ENCODE data around the gene B3GNT4.
"Not testable (repeated sequence)": the region's sequence is repeated elsewhere in the genome, so short reads cannot be mapped to it uniquely, and the experiment has no call there.

Gene B3GNT4

DNA sequence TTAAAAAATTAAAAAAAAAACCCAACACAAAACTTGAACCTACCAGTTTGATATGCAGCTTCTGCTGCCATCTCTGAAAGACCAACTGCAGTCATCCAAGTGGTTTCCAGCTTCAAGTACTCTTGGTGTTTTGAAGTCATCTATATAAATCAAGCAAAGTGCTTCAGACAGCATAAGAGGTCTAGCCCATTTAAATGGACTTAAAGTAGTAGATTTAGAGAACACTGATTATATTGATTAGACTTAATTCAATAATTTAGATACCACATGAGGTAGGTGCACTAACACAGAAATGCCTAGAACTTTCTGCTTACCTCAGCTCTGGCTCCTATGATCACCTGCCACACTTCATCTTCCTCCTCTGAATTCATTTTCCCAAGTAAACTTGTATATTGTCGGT, 12.9 kb downstream of the B3GNT4 start:
- no peak for DNase-seq (ENCODE audit: low read depth, low spot score)

- DNase-seq (ENCODE audit: low read depth, low spot score): peak; percentile 100
Measured at GRCh38 chr12:122225683-122226365, 22.3 kb downstream of the B3GNT4 start, which contains the start of gene DIABLO. DIABLO (minus strand) TSS chr12:122226052; CDS start chr12:122226014, 38 bp downstream.

DNA sequence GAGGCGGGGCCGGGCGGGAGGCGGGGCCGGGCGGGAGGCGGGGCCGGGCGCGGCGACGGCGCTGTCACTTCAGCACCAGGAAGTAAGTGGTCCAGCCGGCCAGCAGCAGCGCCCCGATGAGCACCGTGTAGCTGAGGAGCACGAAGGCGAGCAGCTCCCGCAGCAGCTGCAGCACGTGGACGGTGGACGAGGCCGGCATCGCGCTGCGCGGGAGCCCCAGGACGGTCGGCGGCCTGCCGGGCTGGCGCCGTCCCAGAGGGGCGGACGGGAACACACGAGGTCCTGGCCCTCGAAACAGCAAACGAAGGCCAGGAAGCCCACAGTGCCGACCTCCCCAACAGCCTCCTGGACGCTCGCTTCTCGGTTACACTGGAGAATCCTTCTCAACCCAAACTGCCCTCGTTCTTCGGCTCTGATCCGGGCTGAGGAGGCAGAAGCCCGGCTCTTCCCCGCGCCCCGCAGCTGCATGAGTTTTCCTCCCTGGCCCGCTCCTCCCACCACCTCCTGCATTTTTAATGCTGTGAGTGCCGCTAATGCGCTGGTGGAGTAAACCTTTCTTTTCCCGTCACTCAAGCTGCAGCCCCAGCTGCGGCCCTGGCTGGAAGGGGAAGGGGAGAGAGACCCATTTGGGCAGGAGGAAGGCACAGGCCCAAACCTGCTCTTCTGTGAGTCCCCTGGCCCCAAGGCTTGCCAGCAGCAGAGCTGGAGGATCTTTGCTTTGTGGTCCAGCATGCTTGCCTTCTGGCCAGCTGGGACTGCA, 23.0 kb downstream of the B3GNT4 start:
- DNase-seq (ENCODE audit: low read depth, low spot score): no peak

DNA sequence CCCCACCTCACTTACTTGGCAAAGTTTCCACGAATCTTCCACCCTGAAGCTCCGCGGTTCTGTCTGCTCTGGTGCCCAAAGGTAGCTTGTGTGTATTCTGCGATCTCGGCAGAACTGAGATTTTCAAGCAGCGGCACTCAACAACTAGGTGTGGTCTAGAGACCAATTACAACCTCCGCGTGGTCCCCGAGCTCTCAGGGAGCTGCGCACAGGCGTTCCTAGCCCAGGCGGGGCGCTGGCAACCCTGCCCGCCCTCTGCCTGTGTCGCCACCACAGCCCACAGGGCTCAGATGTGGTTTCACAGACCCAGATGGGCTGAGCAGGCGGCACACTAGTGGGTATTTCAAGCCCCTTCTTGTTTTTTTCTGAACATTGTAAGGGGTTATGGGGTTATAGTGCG, 23.8 kb downstream of the B3GNT4 start:
- no peak for DNase-seq (ENCODE audit: low read depth, low spot score)

DNA sequence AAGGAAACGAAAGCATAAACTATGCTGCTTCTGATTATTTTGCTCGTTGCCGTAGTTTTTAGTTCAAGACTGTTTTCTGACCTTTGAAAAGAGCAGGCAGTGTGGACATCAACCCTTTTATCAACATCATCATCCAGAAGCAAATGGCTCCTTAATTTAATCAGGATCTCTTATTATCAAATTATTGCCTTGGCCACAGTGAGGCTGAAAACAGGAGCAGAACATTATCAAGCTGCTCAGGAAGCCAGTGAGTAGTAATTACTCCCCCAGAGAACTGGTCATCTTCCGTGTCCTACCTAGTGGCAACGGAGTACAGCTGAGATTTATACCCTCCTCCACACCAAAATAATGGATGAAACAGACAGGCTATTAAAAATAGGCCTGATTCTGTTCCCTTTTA, 24.6 kb downstream of the B3GNT4 start:
- no peak for DNase-seq (ENCODE audit: low read depth, low spot score)

- no peak for DNase-seq (ENCODE audit: low read depth, low spot score)
Measured at GRCh38 chr12:122230798-122231197, 27.3 kb downstream of the B3GNT4 start.

DNA sequence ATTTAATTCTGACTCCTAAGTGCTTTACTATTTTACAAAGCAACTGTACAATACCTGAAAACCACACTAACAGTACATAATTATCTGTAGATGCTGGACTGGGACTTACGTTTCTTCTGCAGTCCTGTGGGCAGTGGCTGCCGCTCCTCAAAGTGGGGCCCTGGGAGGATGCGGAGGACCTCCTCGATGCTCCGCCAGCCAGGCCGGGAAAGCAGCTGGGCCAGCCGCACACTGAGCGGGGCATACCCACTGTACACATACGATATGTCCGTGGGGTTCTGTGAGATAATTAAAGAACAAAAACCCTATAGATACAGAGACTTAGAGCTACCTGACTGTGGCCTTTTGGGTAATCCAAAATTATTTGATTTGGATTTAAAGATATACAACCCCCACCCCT, 29.2 kb downstream of the B3GNT4 start:
- no peak for DNase-seq (ENCODE audit: low read depth, low spot score)

DNA sequence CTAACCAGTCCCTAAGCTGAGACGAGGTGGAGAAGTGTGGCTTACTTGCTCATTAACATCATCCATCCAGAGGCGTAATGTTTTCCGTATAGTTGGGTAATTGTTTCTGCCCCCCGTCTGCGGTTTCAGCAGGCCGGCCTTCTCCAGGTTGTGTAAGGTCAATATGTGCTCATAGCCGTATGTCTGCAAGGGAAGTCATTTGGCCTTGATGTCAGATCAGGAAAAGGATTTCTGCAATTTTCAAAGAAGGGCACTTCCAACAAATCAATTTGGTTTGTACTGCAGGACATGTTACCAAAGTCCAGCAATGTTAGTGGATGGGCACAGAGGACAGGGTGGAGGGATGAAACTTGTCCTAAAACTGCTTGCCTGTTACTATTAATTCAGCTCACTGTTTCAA, 32.2 kb downstream of the B3GNT4 start:
- DNase-seq (ENCODE audit: low read depth, low spot score): no peak

DNA sequence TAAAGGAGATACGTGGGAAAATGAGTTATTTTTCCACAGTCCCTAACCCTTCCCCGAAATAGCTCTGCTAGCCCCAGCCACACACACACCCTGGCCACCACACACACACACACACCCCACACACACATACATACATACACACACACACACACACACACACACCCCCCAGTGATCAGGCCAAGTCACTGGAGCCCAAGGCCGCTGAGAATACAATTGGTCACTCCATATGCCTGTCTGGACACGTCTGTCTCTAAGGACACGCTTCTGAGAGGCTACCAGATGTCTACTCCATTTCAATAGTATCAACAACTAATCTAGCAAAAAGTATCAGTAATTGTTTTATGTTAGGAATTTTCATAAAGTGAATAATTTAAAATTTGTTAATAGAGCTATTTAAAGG, 35.4 kb downstream of the B3GNT4 start:
- no peak for DNase-seq (ENCODE audit: low read depth, low spot score)

DNA sequence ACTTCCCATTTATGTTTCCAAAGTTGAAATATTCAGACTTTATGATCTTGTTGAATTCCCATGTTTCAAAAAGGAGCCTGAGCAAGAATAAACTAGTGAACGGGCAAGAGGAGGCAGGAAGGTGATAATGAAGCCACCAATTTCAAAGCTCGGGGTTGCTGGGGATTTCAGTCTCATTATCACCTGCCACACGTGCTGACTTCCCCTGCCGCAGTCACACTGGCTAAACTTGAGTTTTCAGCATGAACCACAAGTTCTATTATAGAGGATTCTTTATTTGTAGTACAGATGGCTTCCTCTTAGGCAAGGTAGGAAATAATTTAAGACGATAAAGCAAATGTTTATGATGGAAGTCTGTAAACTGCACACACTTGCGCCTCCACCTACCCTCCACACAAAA, 40.5 kb downstream of the B3GNT4 start:
- DNase-seq (ENCODE audit: low read depth, low spot score): no peak

GRCh38 chr12:122244565-122245371, 41.3 kb downstream of the B3GNT4 start:
- DNase-seq (ENCODE audit: low read depth, low spot score): no peak

- no peak for DNase-seq (ENCODE audit: low read depth, low spot score)
Measured at GRCh38 chr12:122245553-122245952, 42.0 kb downstream of the B3GNT4 start.

DNA sequence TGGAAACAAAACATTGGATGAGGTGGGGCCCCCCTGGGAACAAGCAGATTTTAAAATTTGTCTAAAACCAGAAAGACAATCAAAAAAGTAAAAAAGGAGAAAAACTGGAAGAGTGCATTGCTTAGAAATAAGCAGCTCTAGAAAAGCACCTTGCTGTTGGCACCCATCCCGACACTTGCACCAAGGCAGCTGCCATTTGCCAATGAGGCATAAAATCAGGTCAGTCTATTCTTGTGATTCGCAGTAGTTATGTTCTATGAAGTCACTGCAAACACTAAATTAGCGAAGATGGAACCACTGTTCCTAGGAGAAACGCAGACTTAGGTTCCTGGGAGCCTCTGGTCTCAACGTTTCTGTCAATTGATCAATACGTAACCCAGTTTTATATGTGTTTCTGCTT, 46.5 kb downstream of the B3GNT4 start:
- DNase-seq (ENCODE audit: low read depth, low spot score): no peak

GRCh38 chr12:122250536-122250935, 47.0 kb downstream of the B3GNT4 start:
- DNase-seq (ENCODE audit: low read depth, low spot score): no peak

- DNase-seq (ENCODE audit: low read depth, low spot score): not testable (repeated sequence)
Measured at GRCh38 chr12:122258462-122258861, 55.0 kb downstream of the B3GNT4 start.

Data from activated naive CD8-positive, alpha-beta T cell treated with anti-CD3 and anti-CD28 coated beads, Interleukin-2, amount 50 U/mL, for 16 hours (primary cell).